H9 (cell line): ENCODE results near the gene RPS4Y1. TPM values are rescaled to one million over a fixed set of nuclear protein-coding genes. Genes with fewer than 3 reads are reported as not detected.

Experiments
- DNase-seq: peaks from one replicate; pipeline ENCODE4 v3.0.0-alpha.2; 2017
- H2AFZ ChIP-seq: one replicate; pipeline ENCODE4 v1.6.1; 2013; ENCODE audit warnings: mild to moderate bottlenecking, low read length, control low read depth, moderate library complexity
- H2AK5ac ChIP-seq: 2 replicates; pipeline ENCODE4 v1.6.1; 2013; ENCODE audit warnings: low read length, control low read depth, mixed read lengths; ENCODE audit not compliant: insufficient read length
- H2BK120ac ChIP-seq: one replicate; pipeline ENCODE4 v1.6.1; 2013; ENCODE audit warnings: low read depth, mild to moderate bottlenecking, low read length, control low read depth, inconsistent platforms; ENCODE audit not compliant: poor library complexity, severe bottlenecking
- H2BK12ac ChIP-seq: 2 replicates; pipeline ENCODE4 v1.6.1; 2013; ENCODE audit warnings: low read length, control low read depth, mixed read lengths, low read depth; ENCODE audit not compliant: insufficient read length
- H2BK15ac ChIP-seq: 2 replicates; pipeline ENCODE4 v1.6.1; 2013; ENCODE audit warnings: low read depth, low read length, control low read depth
- H2BK20ac ChIP-seq: one replicate; pipeline ENCODE4 v1.6.1; 2013; ENCODE audit warnings: low read depth, mild to moderate bottlenecking, low read length, control low read depth, inconsistent platforms; ENCODE audit not compliant: poor library complexity, severe bottlenecking
- H2BK5ac ChIP-seq: 2 replicates; pipeline ENCODE4 v1.6.1; 2013; ENCODE audit warnings: low read length, control low read depth, mixed read lengths; ENCODE audit not compliant: insufficient read length
- H3K14ac ChIP-seq: 2 replicates; pipeline ENCODE4 v1.6.1; 2013; ENCODE audit warnings: low read length, control low read depth; ENCODE audit not compliant: insufficient read depth
- H3K18ac ChIP-seq: 2 replicates; pipeline ENCODE4 v1.6.1; 2013; ENCODE audit warnings: low read depth, mild to moderate bottlenecking, mixed read lengths, low read length, control low read depth; ENCODE audit not compliant: insufficient read length
- H3K23ac ChIP-seq: 2 replicates; pipeline ENCODE4 v1.6.1; 2013; ENCODE audit warnings: low read length, control low read depth, mixed read lengths, low read depth; ENCODE audit not compliant: insufficient read length
- H3K23me2 ChIP-seq: 2 replicates; pipeline ENCODE4 v1.6.1; 2013; ENCODE audit warnings: low read depth, mild to moderate bottlenecking, mixed read lengths, low read length, control low read depth; ENCODE audit not compliant: insufficient read length, poor library complexity, severe bottlenecking
- H3K27ac ChIP-seq: 2 replicates; pipeline ENCODE4 v1.5.1; 2013; ENCODE audit warnings: low read length, control low read depth, mixed read lengths, low read depth; ENCODE audit not compliant: insufficient read length
- H3K27me3 ChIP-seq: 2 replicates; pipeline ENCODE4 v1.6.1; 2013; ENCODE audit warnings: low read length, control low read depth, inconsistent platforms; ENCODE audit not compliant: insufficient read depth
- H3K4ac ChIP-seq: 2 replicates; pipeline ENCODE4 v1.6.1; 2013; ENCODE audit warnings: low read depth, mild to moderate bottlenecking, control low read depth, inconsistent platforms, low read length, moderate library complexity
- H3K4me1 ChIP-seq: 2 replicates; pipeline ENCODE4 v1.6.1; 2013; ENCODE audit warnings: low read length, control low read depth, inconsistent platforms; ENCODE audit not compliant: insufficient read depth
- H3K4me2 ChIP-seq: 2 replicates; pipeline ENCODE4 v1.6.1; 2013; ENCODE audit warnings: low read length, control low read depth, mixed read lengths; ENCODE audit not compliant: insufficient read length, insufficient read depth
- H3K56ac ChIP-seq: 2 replicates; pipeline ENCODE4 v1.6.1; 2013; ENCODE audit warnings: low read depth, mild to moderate bottlenecking, mixed read lengths, low read length, control low read depth; ENCODE audit not compliant: insufficient read length
- H3K79me1 ChIP-seq: 2 replicates; pipeline ENCODE4 v1.6.1; 2013; ENCODE audit warnings: low read depth, mild to moderate bottlenecking, moderate library complexity, low read length, control low read depth, inconsistent platforms; ENCODE audit not compliant: insufficient read depth, poor library complexity, severe bottlenecking
- H3K79me2 ChIP-seq: 2 replicates; pipeline ENCODE4 v1.6.1; 2013; ENCODE audit warnings: low read length, control low read depth, inconsistent platforms; ENCODE audit not compliant: insufficient read depth
- H3K9ac ChIP-seq: 2 replicates; pipeline ENCODE4 v1.6.1; 2013; ENCODE audit warnings: low read length, control low read depth, mixed read lengths; ENCODE audit not compliant: insufficient read length; ENCODE audit errors: extremely low read depth
- H3K9me3 ChIP-seq: one replicate; pipeline ENCODE4 v1.6.1; 2013; ENCODE audit warnings: low read depth, low read length, inconsistent platforms; ENCODE audit not compliant: control insufficient read depth
- H3T11ph ChIP-seq: one replicate; pipeline ENCODE4 v1.6.1; 2013; ENCODE audit warnings: mild to moderate bottlenecking, low read length, control low read depth, inconsistent platforms
- H4K20me1 ChIP-seq: one replicate; pipeline ENCODE4 v1.6.1; 2013; ENCODE audit not compliant: control insufficient read depth, insufficient read length, insufficient read depth
- H4K5ac ChIP-seq: 2 replicates; pipeline ENCODE4 v1.6.1; 2013; ENCODE audit warnings: low read depth, mild to moderate bottlenecking, mixed read lengths, low read length, control low read depth; ENCODE audit not compliant: insufficient read length
- H4K8ac ChIP-seq: replicated peaks from 2 replicates; pipeline ENCODE4 v1.6.1; 2013; ENCODE audit warnings: low read length, control low read depth, mixed read lengths, low read depth; ENCODE audit not compliant: insufficient read length
- H4K91ac ChIP-seq: 2 replicates; pipeline ENCODE4 v1.6.1; 2013; ENCODE audit warnings: low read depth, mild to moderate bottlenecking, moderate library complexity, mixed read lengths, low read length, control low read depth; ENCODE audit not compliant: insufficient read length
- H3K27ac Mint-ChIP-seq, 3 experiments: 2 replicates in 2 of 3; 3 replicates in 1 of 3; pipeline ENCODE4 v1.8.0; 2020 to 2021; ENCODE audit warnings: mixed read lengths in 3 of 3, mild to moderate bottlenecking in 1 of 3, moderate library complexity in 1 of 3
- H3K27me3 Mint-ChIP-seq: 2 replicates; pipeline ENCODE4 v1.8.0; 2021; ENCODE audit warnings: low read depth, mild to moderate bottlenecking, moderate library complexity, mixed read lengths
- H3K36me3 Mint-ChIP-seq, 3 experiments: 2 replicates in 2 of 3; 3 replicates in 1 of 3; pipeline ENCODE4 v1.8.0; 2020 to 2021; ENCODE audit warnings: low read depth in 3 of 3, mixed read lengths in 3 of 3; ENCODE audit not compliant: insufficient read depth in 1 of 3
- H3K4me1 Mint-ChIP-seq, 2 experiments: 2 replicates each; pipeline ENCODE4 v1.8.0; 2020; ENCODE audit warnings: mixed read lengths in 2 of 2
- H3K4me3 Mint-ChIP-seq, 2 experiments: 2 replicates in 1 of 2; 3 replicates in 1 of 2; pipeline ENCODE4 v1.8.0; 2020 to 2021; ENCODE audit warnings: mild to moderate bottlenecking in 2 of 2, mixed read lengths in 2 of 2, moderate library complexity in 1 of 2
- H3K9me3 Mint-ChIP-seq, 2 experiments: 2 replicates in 1 of 2; 3 replicates in 1 of 2; pipeline ENCODE4 v1.8.0; 2020; ENCODE audit warnings: mild to moderate bottlenecking in 2 of 2, mixed read lengths in 2 of 2, moderate library complexity in 1 of 2
- WGBS: extraction: QIAGEN DNeasy Blood & Tissue Kit; methylation state at CpG from one replicate; pipeline ENCODE4 v1.1.7; 2013; ENCODE audit warnings: missing lambda C conversion rate, low lambda C conversion rate, mixed read lengths; ENCODE audit not compliant: insufficient read length; ENCODE audit errors: extremely low coverage; 5-methylcytosine and 5-hydroxymethylcytosine counted together
- total RNA-seq: library from RNA; stranded (reverse); gene quantifications from 2 replicates; pipeline ENCODE4 v1.2.1, GENCODE V29; 2021
- TF ChIP-seq, protein P1 (sequence below): fragments of 200-600 bp; sonication (generic); conservative IDR thresholded peaks from 3 replicates; pipeline ENCODE4 v1.8.0; 2021; ENCODE audit warnings: antibody characterized with exemption, mild to moderate bottlenecking

Gene RPS4Y1
- total RNA-seq, 1 experiment from 2014 or later = not detected

DNA sequence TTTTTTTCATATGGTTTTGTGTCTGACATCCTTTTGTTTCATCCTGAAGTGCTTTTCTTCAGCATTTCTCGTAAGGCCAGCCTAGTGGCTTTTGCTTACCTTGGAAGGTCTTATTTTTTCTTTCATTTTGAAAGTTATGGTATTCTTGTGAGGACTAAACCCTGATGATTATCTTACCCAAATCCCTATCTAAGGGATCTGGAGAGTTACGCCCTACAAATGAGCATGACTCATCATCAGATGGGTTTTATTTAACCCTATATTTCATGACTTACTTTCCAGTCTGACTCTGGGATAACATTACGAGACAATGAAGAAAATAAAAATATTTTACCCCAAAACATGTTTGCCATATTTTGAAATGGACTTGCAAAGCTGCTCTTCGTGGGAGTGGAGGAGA, 18.4 kb downstream of the RPS4Y1 start:
- Histone ChIP-seq H3K14ac (no peak overlapping the region), H2BK20ac (no peak overlapping the region), H3K27ac (no peak overlapping the region), H3T11ph (no peak overlapping the region), H2BK120ac (no peak overlapping the region), H3K79me2 (no peaks in the 10 kb centered on the region), H4K5ac (no peak overlapping the region), H2AK5ac (no peak overlapping the region), H3K4me2 (no peak overlapping the region), H4K8ac (no peak overlapping the region), H4K20me1 (no peaks in the 10 kb centered on the region), H3K9me3 (no peaks in the 10 kb centered on the region), H4K91ac (no peak overlapping the region), H3K4ac (no peak overlapping the region), H3K4me1 (no peaks in the 10 kb centered on the region), H3K23ac (no peak overlapping the region), H3K27me3 (no peaks in the 10 kb centered on the region), H3K56ac (no peak overlapping the region), H2AFZ (no peak overlapping the region), H2BK12ac (no peak overlapping the region), H3K9ac (no peak overlapping the region), H2BK15ac (no peak overlapping the region), H2BK5ac (no peak overlapping the region), H3K23me2 (no peaks in the 10 kb centered on the region), H3K79me1 (no peaks in the 10 kb centered on the region), H3K18ac (no peak overlapping the region)
- H3K9me3 Mint-ChIP-seq = no peaks in the 10 kb centered on the region
- no peaks in the 10 kb centered on the region for H3K27me3 Mint-ChIP-seq
- H3K36me3 Mint-ChIP-seq = no peaks in the 10 kb centered on the region
- TF ChIP-seq, protein P1, sequence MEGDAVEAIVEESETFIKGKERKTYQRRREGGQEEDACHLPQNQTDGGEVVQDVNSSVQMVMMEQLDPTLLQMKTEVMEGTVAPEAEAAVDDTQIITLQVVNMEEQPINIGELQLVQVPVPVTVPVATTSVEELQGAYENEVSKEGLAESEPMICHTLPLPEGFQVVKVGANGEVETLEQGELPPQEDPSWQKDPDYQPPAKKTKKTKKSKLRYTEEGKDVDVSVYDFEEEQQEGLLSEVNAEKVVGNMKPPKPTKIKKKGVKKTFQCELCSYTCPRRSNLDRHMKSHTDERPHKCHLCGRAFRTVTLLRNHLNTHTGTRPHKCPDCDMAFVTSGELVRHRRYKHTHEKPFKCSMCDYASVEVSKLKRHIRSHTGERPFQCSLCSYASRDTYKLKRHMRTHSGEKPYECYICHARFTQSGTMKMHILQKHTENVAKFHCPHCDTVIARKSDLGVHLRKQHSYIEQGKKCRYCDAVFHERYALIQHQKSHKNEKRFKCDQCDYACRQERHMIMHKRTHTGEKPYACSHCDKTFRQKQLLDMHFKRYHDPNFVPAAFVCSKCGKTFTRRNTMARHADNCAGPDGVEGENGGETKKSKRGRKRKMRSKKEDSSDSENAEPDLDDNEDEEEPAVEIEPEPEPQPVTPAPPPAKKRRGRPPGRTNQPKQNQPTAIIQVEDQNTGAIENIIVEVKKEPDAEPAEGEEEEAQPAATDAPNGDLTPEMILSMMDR = no peak
- no peak for DNase-seq
- no peak overlapping the region for H3K4me3 Mint-ChIP-seq
- WGBS = no CpG with 5 or more reads among the region's 4 CpGs
- no peak overlapping the region for H3K27ac Mint-ChIP-seq
- no peaks in the 10 kb centered on the region for H3K4me1 Mint-ChIP-seq
